Neutrophil (primary cell): ENCODE data around the gene PUM1.
A peak's percentile ranks its signal among the peaks of the same experiment; 100 is the strongest.
"Not testable (repeated sequence)": the region's sequence is repeated elsewhere in the genome, so short reads cannot be mapped to it uniquely, and the experiment has no call there.

Experiments used
- H3K27ac ChIP-seq: fragments of 200-600 bp; sonication (generic); 2 replicates; pipeline ENCODE4 v1.5.1; 2016; ENCODE audit warnings: mild to moderate bottlenecking, moderate library complexity
- H3K27me3 ChIP-seq: fragments of 200-600 bp; sonication (generic); 2 replicates; pipeline ENCODE4 v1.6.0; 2016; ENCODE audit warnings: mild to moderate bottlenecking
- H3K36me3 ChIP-seq: fragments of 200-600 bp; sonication (generic); 2 replicates; pipeline ENCODE4 v1.5.1; 2017
- H3K4me1 ChIP-seq, 2 experiments: fragments of 200-600 bp in 1 of 2; sonication (generic) in 1 of 2; 1 replicate in 1 of 2; 2 replicates in 1 of 2; pipeline versions ENCODE4 v1.5.1 to v1.6.1; 2013 to 2016; ENCODE audit warnings: low read depth in 1 of 2, low read length in 1 of 2, mild to moderate bottlenecking in 1 of 2, moderate library complexity in 1 of 2; ENCODE audit not compliant: control insufficient read depth in 1 of 2, insufficient read depth in 1 of 2
- H3K4me3 ChIP-seq, 2 experiments: fragments of 200-600 bp in 1 of 2; sonication (generic) in 1 of 2; 1 replicate in 1 of 2; 2 replicates in 1 of 2; pipeline ENCODE4 v1.5.1; 2013 to 2016; ENCODE audit warnings: low read depth in 1 of 2, low read length in 1 of 2, mild to moderate bottlenecking in 1 of 2, moderate library complexity in 1 of 2
- H3K9me3 ChIP-seq: fragments of 200-600 bp; sonication (generic); 2 replicates; pipeline ENCODE4 v1.5.1; 2016
- CTCF ChIP-seq: fragments of 200-600 bp; sonication (generic); IDR thresholded peaks from 2 replicates; pipeline ENCODE4 v1.5.1; 2016; ENCODE audit warnings: antibody characterized with exemption

The PUM1 gene

GRCh38 chr1:31054349-31054748 lies 11.2 kb downstream of the PUM1 start:
- Histone ChIP-seq H3K4me3 (no peak overlapping the region), H3K36me3 (peaks cover 32% of the 10 kb centered on the region), H3K27ac (no peak overlapping the region), H3K4me1 (peaks cover under 1 to 7% of the 10 kb centered on the region in 2 experiments), H3K27me3 (no peaks in the 10 kb centered on the region), H3K9me3 (no peaks in the 10 kb centered on the region)
- TF ChIP-seq CTCF: no peak

- not testable (repeated sequence) for H3K27me3 ChIP-seq, H3K9me3 ChIP-seq, H3K27ac ChIP-seq, H3K4me3 ChIP-seq
- Histone ChIP-seq H3K36me3 (peaks cover 18% of the 10 kb centered on the region), H3K4me1 (peaks cover 3 to 11% of the 10 kb centered on the region in 2 experiments)
These were observed 12.9 kb downstream of the PUM1 start for GRCh38 chr1:31052613-31053012.

- H3K27ac ChIP-seq: no peak overlapping the region
- no peaks in the 10 kb centered on the region for H3K9me3 ChIP-seq
- peaks cover 13% of the 10 kb centered on the region for H3K36me3 ChIP-seq
- peaks cover 8 to 21% of the 10 kb centered on the region in 2 experiments for H3K4me1 ChIP-seq
- no peak for TF ChIP-seq CTCF
- H3K4me3 ChIP-seq: no peak overlapping the region
- no peaks in the 10 kb centered on the region for H3K27me3 ChIP-seq
These were observed 13.9 kb downstream of the PUM1 start for GRCh38 chr1:31051611-31052010.

- H3K9me3 ChIP-seq, H3K27me3 ChIP-seq, H3K36me3 ChIP-seq, H3K4me3 ChIP-seq: not testable (repeated sequence)
- Histone ChIP-seq H3K27ac (peak overlapping the region; percentile 64), H3K4me1 (peaks cover 8 to 22% of the 10 kb centered on the region in 2 experiments)
These were observed 18.0 kb downstream of the PUM1 start for GRCh38 chr1:31047507-31047906.

GRCh38 chr1:31043631-31044030 lies 21.9 kb downstream of the PUM1 start:
- Histone ChIP-seq H3K4me3 (no peak overlapping the region), H3K27me3 (no peaks in the 10 kb centered on the region), H3K9me3 (no peaks in the 10 kb centered on the region), H3K27ac (no peak overlapping the region), H3K36me3 (no peaks in the 10 kb centered on the region), H3K4me1 (peaks cover 5 to 12% of the 10 kb centered on the region in 2 experiments)
- TF ChIP-seq CTCF: no peak

GRCh38 chr1:31042656-31043055 lies 22.9 kb downstream of the PUM1 start:
- Histone ChIP-seq H3K27ac (no peak overlapping the region), H3K9me3 (no peaks in the 10 kb centered on the region), H3K27me3 (no peaks in the 10 kb centered on the region), H3K36me3 (no peaks in the 10 kb centered on the region), H3K4me1 (peaks cover 11 to 16% of the 10 kb centered on the region in 2 experiments), H3K4me3 (no peak overlapping the region)
- TF ChIP-seq CTCF: no peak

- Histone ChIP-seq H3K27me3 (no peaks in the 10 kb centered on the region), H3K4me1 (peaks cover 5 to 6% of the 10 kb centered on the region in 2 experiments), H3K4me3 (no peak overlapping the region), H3K27ac (no peak overlapping the region), H3K9me3 (no peaks in the 10 kb centered on the region), H3K36me3 (no peaks in the 10 kb centered on the region)
- TF ChIP-seq CTCF: no peak
These were observed 24.0 kb downstream of the PUM1 start for GRCh38 chr1:31041529-31041928.
